Neural crest cell (in vitro differentiated cells): ENCODE results near the gene ECI1. TPM values are rescaled to one million over a fixed set of nuclear protein-coding genes. Genes with fewer than 3 reads are reported as not detected.

Experiments
- DNase-seq: peaks from one replicate; pipeline ENCODE4 v3.0.0; 2021; ENCODE audit warnings: low read depth, mixed read lengths, low spot score
- H3K27ac Mint-ChIP-seq: one replicate; pipeline ENCODE4 v1.8.0; 2021; ENCODE audit warnings: mild to moderate bottlenecking, mixed read lengths; ENCODE audit not compliant: unreplicated experiment
- H3K27me3 Mint-ChIP-seq: 2 replicates; pipeline ENCODE4 v1.8.0; 2021; ENCODE audit warnings: low read depth, mild to moderate bottlenecking, mixed read lengths
- H3K36me3 Mint-ChIP-seq: 2 replicates; pipeline ENCODE4 v1.8.0; 2021; ENCODE audit warnings: low read depth, mild to moderate bottlenecking, mixed read lengths
- H3K4me1 Mint-ChIP-seq: 2 replicates; pipeline ENCODE4 v1.8.0; 2021; ENCODE audit warnings: mixed read lengths
- H3K4me3 Mint-ChIP-seq: one replicate; pipeline ENCODE4 v1.8.0; 2021; ENCODE audit warnings: mild to moderate bottlenecking, mixed read lengths
- H3K9me3 Mint-ChIP-seq: 2 replicates; pipeline ENCODE4 v1.8.0; 2021; ENCODE audit warnings: mixed read lengths
- total RNA-seq: library from RNA; stranded (reverse); gene quantifications from 2 replicates; pipeline ENCODE4 v1.2.1, GENCODE V29; 2021
- TF ChIP-seq, protein P1 (sequence below): fragments of 200-600 bp; sonication (generic); conservative IDR thresholded peaks from 2 replicates; pipeline ENCODE4 v1.5.0; 2021; ENCODE audit warnings: antibody characterized with exemption, mild to moderate bottlenecking

Gene ECI1
- total RNA-seq, 1 donor from 2014 or later, result 79.2 TPM

DNA sequence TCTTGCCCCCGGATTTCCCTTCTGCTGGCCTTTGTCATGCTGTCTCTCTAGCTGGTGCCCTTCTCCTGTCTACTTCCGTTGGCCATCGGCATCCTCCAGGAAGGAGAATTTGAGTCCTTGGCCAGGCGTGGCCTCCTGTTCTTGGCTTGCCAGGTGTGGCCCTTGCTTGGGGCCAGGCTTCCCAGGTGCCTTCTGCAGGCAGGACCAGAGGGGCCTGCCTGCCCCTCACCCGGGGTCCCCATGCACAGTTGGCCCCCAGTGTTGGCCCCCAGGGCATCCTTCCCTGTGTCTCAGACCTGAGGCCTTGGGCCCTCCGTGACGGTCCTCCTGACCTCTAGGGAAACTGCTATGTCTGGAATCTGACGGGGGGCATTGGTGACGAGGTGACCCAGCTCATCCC is 43.5 kb downstream of the ECI1 start:
- Mint-ChIP-seq H3K27me3 (peaks cover 2% of the 10 kb centered on the region), H3K36me3 (peaks cover 5% of the 10 kb centered on the region), H3K9me3 (no peaks in the 10 kb centered on the region), H3K4me3 (peak overlapping the region; percentile 87), H3K4me1 (peaks cover 37% of the 10 kb centered on the region), H3K27ac (no peak overlapping the region)
- TF ChIP-seq, protein P1, sequence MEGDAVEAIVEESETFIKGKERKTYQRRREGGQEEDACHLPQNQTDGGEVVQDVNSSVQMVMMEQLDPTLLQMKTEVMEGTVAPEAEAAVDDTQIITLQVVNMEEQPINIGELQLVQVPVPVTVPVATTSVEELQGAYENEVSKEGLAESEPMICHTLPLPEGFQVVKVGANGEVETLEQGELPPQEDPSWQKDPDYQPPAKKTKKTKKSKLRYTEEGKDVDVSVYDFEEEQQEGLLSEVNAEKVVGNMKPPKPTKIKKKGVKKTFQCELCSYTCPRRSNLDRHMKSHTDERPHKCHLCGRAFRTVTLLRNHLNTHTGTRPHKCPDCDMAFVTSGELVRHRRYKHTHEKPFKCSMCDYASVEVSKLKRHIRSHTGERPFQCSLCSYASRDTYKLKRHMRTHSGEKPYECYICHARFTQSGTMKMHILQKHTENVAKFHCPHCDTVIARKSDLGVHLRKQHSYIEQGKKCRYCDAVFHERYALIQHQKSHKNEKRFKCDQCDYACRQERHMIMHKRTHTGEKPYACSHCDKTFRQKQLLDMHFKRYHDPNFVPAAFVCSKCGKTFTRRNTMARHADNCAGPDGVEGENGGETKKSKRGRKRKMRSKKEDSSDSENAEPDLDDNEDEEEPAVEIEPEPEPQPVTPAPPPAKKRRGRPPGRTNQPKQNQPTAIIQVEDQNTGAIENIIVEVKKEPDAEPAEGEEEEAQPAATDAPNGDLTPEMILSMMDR, result no peak
- no peak for DNase-seq

DNA sequence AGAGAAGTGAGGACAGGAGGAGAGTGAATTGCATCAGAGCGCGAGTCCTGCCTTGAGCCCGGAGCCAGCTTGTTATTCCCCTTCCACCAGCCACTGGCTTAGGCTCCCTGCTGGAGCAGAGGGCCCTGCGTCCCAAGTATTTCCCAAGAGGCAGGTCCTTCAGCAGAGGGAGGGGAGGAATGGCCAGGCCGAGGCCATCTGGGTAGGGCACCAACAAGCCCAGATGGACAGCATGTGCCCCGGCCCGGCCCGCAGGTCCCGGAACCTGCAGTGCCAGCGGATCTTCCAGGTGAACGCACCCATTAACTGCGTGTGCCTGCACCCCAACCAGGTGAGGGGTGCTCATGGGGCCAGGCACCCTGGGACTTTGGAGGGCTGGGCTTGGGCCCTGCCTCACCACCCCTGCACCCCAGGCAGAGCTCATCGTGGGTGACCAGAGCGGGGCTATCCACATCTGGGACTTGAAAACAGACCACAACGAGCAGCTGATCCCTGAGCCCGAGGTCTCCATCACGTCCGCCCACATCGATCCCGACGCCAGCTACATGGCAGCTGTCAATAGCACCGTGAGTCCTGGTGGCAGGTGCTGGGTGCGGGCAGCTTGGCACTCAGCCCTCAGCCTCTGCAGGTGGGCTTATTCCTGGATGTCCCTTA is 44.5 kb downstream of the ECI1 start:
- peak overlapping the region; percentile 87 for H3K4me3 Mint-ChIP-seq
- H3K36me3 Mint-ChIP-seq, result peaks cover 5% of the 10 kb centered on the region
- H3K9me3 Mint-ChIP-seq, result no peaks in the 10 kb centered on the region

DNA sequence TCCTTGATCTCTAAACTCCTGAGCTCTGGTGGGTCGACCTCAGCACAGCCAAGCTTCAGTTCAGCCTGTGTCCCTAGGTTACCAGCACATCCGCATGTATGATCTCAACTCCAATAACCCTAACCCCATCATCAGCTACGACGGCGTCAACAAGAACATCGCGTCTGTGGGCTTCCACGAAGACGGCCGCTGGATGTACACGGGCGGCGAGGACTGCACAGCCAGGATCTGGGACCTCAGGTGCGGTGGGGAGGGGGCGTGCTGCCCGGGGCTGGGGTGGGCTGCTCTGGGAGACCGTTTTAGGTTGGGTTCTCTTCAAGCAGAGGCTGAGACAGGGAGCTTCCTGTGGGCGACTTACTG is 45.0 kb downstream of the ECI1 start:
- H3K9me3 Mint-ChIP-seq, result no peaks in the 10 kb centered on the region
- H3K4me1 Mint-ChIP-seq, result peaks cover 23% of the 10 kb centered on the region
- H3K27ac Mint-ChIP-seq, result no peak overlapping the region
- TF ChIP-seq, protein P1, result no peak
- H3K4me3 Mint-ChIP-seq, result peak overlapping the region; percentile 86
- peaks cover 5% of the 10 kb centered on the region for H3K27me3 Mint-ChIP-seq
- peaks cover 5% of the 10 kb centered on the region for H3K36me3 Mint-ChIP-seq
- DNase-seq, result no peak

More for the DNA sequence above, 44.5 kb downstream of the ECI1 start:
- TF ChIP-seq, protein P1, result no peak
- Mint-ChIP-seq H3K27me3 (peaks cover 5% of the 10 kb centered on the region), H3K4me1 (peaks cover 28% of the 10 kb centered on the region), H3K27ac (no peak overlapping the region)
- DNase-seq, result no peak

DNA sequence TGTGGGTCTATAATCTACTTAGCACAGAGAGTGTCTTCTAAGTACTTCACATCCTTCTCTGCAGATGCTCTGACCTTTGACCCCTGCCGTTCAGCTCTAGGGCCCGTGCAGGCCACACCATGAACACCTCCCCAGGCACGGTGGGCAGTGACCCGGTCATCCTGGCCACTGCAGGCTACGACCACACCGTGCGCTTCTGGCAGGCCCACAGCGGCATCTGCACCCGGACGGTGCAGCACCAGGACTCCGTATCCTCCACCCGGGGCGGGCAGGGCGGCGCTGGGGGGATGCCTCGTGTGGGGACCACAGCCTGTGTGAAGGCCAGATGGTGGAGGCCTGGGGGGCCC is 45.4 kb downstream of the ECI1 start:
- no peak overlapping the region for H3K27ac Mint-ChIP-seq

DNA sequence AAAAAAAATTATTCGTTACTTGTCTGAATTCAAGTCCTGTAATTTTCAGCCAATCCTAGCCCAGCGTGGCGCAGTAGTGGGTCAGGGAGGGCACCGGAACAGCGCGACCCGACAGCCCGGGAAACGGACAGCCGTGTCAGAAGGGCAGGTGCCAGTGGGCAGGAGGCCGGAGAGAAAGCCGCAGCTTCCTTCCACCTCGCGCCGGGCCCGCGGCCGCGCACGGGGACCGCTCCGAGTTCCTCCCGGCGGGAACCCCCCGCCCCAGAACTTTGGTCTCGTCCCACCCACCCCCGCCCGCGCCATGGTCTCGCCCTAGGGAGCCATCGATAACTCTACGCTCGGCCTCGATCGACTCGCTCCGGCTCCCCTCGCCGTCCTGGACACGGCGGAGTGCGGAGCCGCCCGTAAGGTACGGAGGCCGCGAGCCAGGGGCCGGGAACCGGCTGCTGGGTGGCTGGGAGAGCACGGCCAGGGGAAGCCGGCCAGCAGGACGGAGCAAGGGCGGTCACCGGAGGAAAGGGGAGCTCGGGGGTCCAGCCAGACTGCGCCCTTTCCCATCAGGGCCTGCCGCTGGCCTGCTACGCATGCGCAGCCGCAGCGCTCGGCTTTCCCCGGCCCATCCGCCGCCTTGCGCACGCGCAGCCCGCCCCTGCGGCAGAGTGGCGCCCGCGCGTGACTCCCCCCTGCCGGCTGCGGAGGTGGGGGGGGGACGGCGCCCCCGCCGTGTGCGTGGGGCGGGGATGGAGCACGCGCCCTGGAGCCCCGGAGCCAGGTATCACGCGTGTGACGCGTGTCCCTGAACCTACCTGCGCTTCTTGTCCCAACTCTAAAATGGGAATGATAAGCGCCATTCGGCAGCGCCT is 46.1 kb downstream of the ECI1 start, which contains the start of gene MLST8:
Gene MLST8, plus strand, starts transcription at position 351 of the 863 bp plus-strand sequence. CDS start 632 bp downstream, outside the sequence.
- Mint-ChIP-seq H3K9me3 (no peaks in the 10 kb centered on the region), H3K36me3 (peaks cover 5% of the 10 kb centered on the region), H3K4me3 (peak within 1 kb of the TSS; percentile 87), H3K27ac (peak within 1 kb of the TSS; percentile 57), H3K27me3 (peaks cover 10% of the 10 kb centered on the region), H3K4me1 (peaks cover 23% of the 10 kb centered on the region)
- TF ChIP-seq, protein P1, result peak; percentile 40
- DNase-seq, result peak; percentile 73

More for the DNA sequence above, 45.4 kb downstream of the ECI1 start:
- peaks cover 5% of the 10 kb centered on the region for H3K27me3 Mint-ChIP-seq
- DNase-seq, result peak; percentile 38
- no peaks in the 10 kb centered on the region for H3K9me3 Mint-ChIP-seq
- H3K4me3 Mint-ChIP-seq, result peak overlapping the region; percentile 86
- H3K4me1 Mint-ChIP-seq, result peaks cover 23% of the 10 kb centered on the region
- H3K36me3 Mint-ChIP-seq, result peaks cover 5% of the 10 kb centered on the region
- TF ChIP-seq, protein P1, result no peak
